H1 (cell line): ENCODE data around the gene SHQ1. TPM values are rescaled to one million over a fixed set of nuclear protein-coding genes. Genes with fewer than 3 reads are reported as not detected.

ENCODE experiments used
- CTCF ChIA-PET: fragments of 300-600 bp; sonication (Branson Sonifier 250); formaldehyde crosslinking; loops from one replicate; lab custom pipeline; 2021; ENCODE audit not compliant: partially characterized antibody; lab: Charles Lee
- POLR2A ChIA-PET: fragments of 300-600 bp; sonication (Branson Sonifier 250); formaldehyde crosslinking; loops from one replicate; lab custom pipeline; 2021; ENCODE audit warnings: inconsistent platforms; ENCODE audit not compliant: partially characterized antibody; lab: Charles Lee
- DNase-seq, 2 experiments: peaks; one replicate each; pipeline versions ENCODE4 v3.0.0 to v3.0.0-alpha.2; 2010 to 2022; ENCODE audit warnings: low spot score in 2 of 2, low read depth in 1 of 2, mixed read lengths in 1 of 2
- FAIRE-seq: peaks from 2 replicates; lab custom pipeline; 2011; peaks lifted over from hg19 to GRCh38; lab: Jason Lieb, UNC
- H2AFZ ChIP-seq: 2 replicates; pipeline ENCODE4 v1.8.1; 2012; ENCODE audit warnings: low read length, inconsistent platforms
- H2AK5ac ChIP-seq: 2 replicates; pipeline ENCODE4 v1.6.1; 2013; ENCODE audit warnings: low read depth, low read length
- H2BK120ac ChIP-seq: replicated peaks from 2 replicates; pipeline ENCODE3; 2013; ENCODE audit warnings: low read depth, low read length, inconsistent platforms
- H2BK12ac ChIP-seq: 2 replicates; pipeline ENCODE4 v1.6.1; 2013; ENCODE audit warnings: low read depth, low read length
- H2BK15ac ChIP-seq: 2 replicates; pipeline ENCODE4 v1.6.1; 2013; ENCODE audit warnings: low read length
- H2BK20ac ChIP-seq: 2 replicates; pipeline ENCODE4 v1.6.1; 2013; ENCODE audit warnings: low read length
- H2BK5ac ChIP-seq: 2 replicates; pipeline ENCODE4 v1.6.1; 2013; ENCODE audit warnings: low read depth, low read length
- H3K14ac ChIP-seq: 2 replicates; pipeline ENCODE4 v1.6.1; 2013; ENCODE audit warnings: inconsistent platforms; ENCODE audit not compliant: insufficient read length
- H3K18ac ChIP-seq: 2 replicates; pipeline ENCODE4 v1.6.1; 2013; ENCODE audit warnings: low read length; ENCODE audit errors: extremely low read depth
- H3K23ac ChIP-seq: 2 replicates; pipeline ENCODE4 v1.6.1; 2013; ENCODE audit warnings: inconsistent platforms; ENCODE audit not compliant: insufficient read length
- H3K23me2 ChIP-seq: 2 replicates; pipeline ENCODE4 v1.6.1; 2013; ENCODE audit warnings: low read depth, low read length
- H3K27ac ChIP-seq: 2 replicates; pipeline ENCODE4 v1.6.1; 2011; ENCODE audit warnings: low read depth, low read length, inconsistent platforms
- H3K27me3 ChIP-seq, 4 experiments: replicated peaks in 1 of 4; 1 replicate in 1 of 4; 2 replicates in 3 of 4; pipeline versions ENCODE4 v1.6.1 to v1.8.1; 2011 to 2013; ENCODE audit warnings: low read length in 3 of 4, mild to moderate bottlenecking in 3 of 4, inconsistent platforms in 2 of 4, mixed read lengths in 2 of 4, moderate library complexity in 1 of 4; ENCODE audit not compliant: control insufficient read depth in 3 of 4, insufficient read depth in 3 of 4; ENCODE audit errors: extremely low read depth in 1 of 4
- H3K36me3 ChIP-seq, 4 experiments: 2 replicates each; pipeline versions ENCODE4 v1.6.1 to v1.8.1; 2011 to 2013; ENCODE audit warnings: mild to moderate bottlenecking in 4 of 4, low read length in 3 of 4, moderate library complexity in 2 of 4, control low read depth in 1 of 4, inconsistent platforms in 1 of 4; ENCODE audit not compliant: insufficient read depth in 4 of 4, control insufficient read depth in 2 of 4
- H3K4ac ChIP-seq: replicated peaks from 2 replicates; pipeline ENCODE3; 2013; ENCODE audit warnings: low read length, low read depth, mixed read lengths, inconsistent platforms; ENCODE audit not compliant: insufficient read length
- H3K4me1 ChIP-seq, 4 experiments: replicated peaks in 1 of 4; 1 replicate in 1 of 4; 2 replicates in 3 of 4; pipeline versions ENCODE4 v1.6.1 to v1.8.1; 2011 to 2013; ENCODE audit warnings: low read length in 3 of 4, inconsistent platforms in 2 of 4, mixed read lengths in 1 of 4; ENCODE audit not compliant: insufficient read depth in 4 of 4, control insufficient read depth in 3 of 4
- H3K4me2 ChIP-seq, 2 experiments: 2 replicates each; pipeline versions ENCODE4 v1.6.1 to v1.8.1; 2011 to 2013; ENCODE audit warnings: low read depth in 2 of 2, low read length in 2 of 2, control low read depth in 1 of 2, inconsistent platforms in 1 of 2, mild to moderate bottlenecking in 1 of 2; ENCODE audit not compliant: insufficient read depth in 1 of 2
- H3K4me3 ChIP-seq, 4 experiments: fragments of 200-600, 300-600 bp in 1 of 4; sonication (generic), shearing (Covaris generic), sonication (Bioruptor Twin) in 1 of 4; 2 replicates each; pipeline versions ENCODE4 v1.5.1 to v1.8.1; 2011 to 2016; ENCODE audit warnings: low read length in 4 of 4, low read depth in 3 of 4, control low read depth in 2 of 4, inconsistent platforms in 2 of 4, mild to moderate bottlenecking in 2 of 4, mixed read lengths in 1 of 4, moderate library complexity in 1 of 4; ENCODE audit not compliant: insufficient read depth in 2 of 4; ENCODE audit errors: extremely low read depth in 1 of 4
- H3K56ac ChIP-seq: replicated peaks from 2 replicates; pipeline ENCODE3; 2013; ENCODE audit warnings: low read depth, mild to moderate bottlenecking, mixed read lengths, low read length, inconsistent platforms; ENCODE audit not compliant: insufficient read length
- H3K79me1 ChIP-seq: 2 replicates; pipeline ENCODE4 v1.6.1; 2013; ENCODE audit warnings: low read depth, low read length, control low read depth
- H3K79me2 ChIP-seq, 2 experiments: 2 replicates each; pipeline versions ENCODE4 v1.6.1 to v1.8.1; 2012 to 2013; ENCODE audit warnings: low read length in 2 of 2, mild to moderate bottlenecking in 2 of 2, inconsistent platforms in 1 of 2; ENCODE audit not compliant: insufficient read depth in 2 of 2, control insufficient read depth in 1 of 2
- H3K9ac ChIP-seq, 4 experiments: replicated peaks in 1 of 4; 1 replicate in 1 of 4; 2 replicates in 3 of 4; pipeline versions ENCODE4 v1.6.1 to v1.8.1; 2011 to 2013; ENCODE audit warnings: low read depth in 3 of 4, low read length in 3 of 4, control low read depth in 2 of 4, mild to moderate bottlenecking in 2 of 4, moderate library complexity in 2 of 4, inconsistent platforms in 1 of 4; ENCODE audit errors: extremely low read depth in 1 of 4
- H3K9me3 ChIP-seq, 2 experiments: 2 replicates each; pipeline versions ENCODE4 v1.6.1 to v1.8.1; 2012 to 2013; ENCODE audit warnings: mild to moderate bottlenecking in 2 of 2, moderate library complexity in 2 of 2, control low read depth in 1 of 2, inconsistent platforms in 1 of 2, low read depth in 1 of 2, low read length in 1 of 2, mixed read lengths in 1 of 2; ENCODE audit not compliant: insufficient read depth in 2 of 2
- H4K20me1 ChIP-seq, 2 experiments: replicated peaks in 1 of 2; 2 replicates each; pipeline versions ENCODE3 to v1.8.1; 2011 to 2013; ENCODE audit warnings: inconsistent platforms in 2 of 2, low read length in 2 of 2, mild to moderate bottlenecking in 1 of 2; ENCODE audit not compliant: insufficient read depth in 2 of 2, control insufficient read depth in 1 of 2
- H4K5ac ChIP-seq: 2 replicates; pipeline ENCODE4 v1.6.1; 2013; ENCODE audit warnings: low read length, low read depth, mixed read lengths, inconsistent platforms; ENCODE audit not compliant: insufficient read length
- H4K8ac ChIP-seq: 2 replicates; pipeline ENCODE4 v1.8.0; 2013; ENCODE audit warnings: mild to moderate bottlenecking, moderate library complexity, low read length, inconsistent platforms; ENCODE audit not compliant: insufficient read depth; ENCODE audit errors: extremely low read depth
- H4K91ac ChIP-seq: replicated peaks from 2 replicates; pipeline ENCODE3; 2013; ENCODE audit warnings: low read length, mixed read lengths, inconsistent platforms; ENCODE audit not compliant: insufficient read length
- BRCA1 ChIP-seq: IDR thresholded peaks from 2 replicates; pipeline ENCODE4 v1.6.1; 2012; ENCODE audit warnings: low read depth, low read length, improper control_type of control experiment
- CBX8 ChIP-seq: fragments of 300-800, 300-1000 bp; sonication (generic); IDR thresholded peaks from 2 replicates; pipeline ENCODE4 v1.7.1; 2016; ENCODE audit warnings: low read depth, low read length, borderline replicate concordance
- EGR1 ChIP-seq: IDR thresholded peaks from 2 replicates; pipeline ENCODE4 v1.6.1; 2011; ENCODE audit warnings: low read depth, low read length, borderline replicate concordance
- HDAC6 ChIP-seq: IDR thresholded peaks from one replicate; pipeline ENCODE4 v1.7.1; 2012; ENCODE audit warnings: low read depth, mild to moderate bottlenecking, inconsistent platforms, low read length, moderate library complexity
- RBBP5 ChIP-seq: IDR thresholded peaks from 2 replicates; pipeline ENCODE4 v1.7.1; 2012; ENCODE audit warnings: low read depth, mild to moderate bottlenecking, inconsistent platforms, low read length, moderate library complexity, borderline replicate concordance
- RXRA ChIP-seq: IDR thresholded peaks from 2 replicates; pipeline ENCODE4 v1.6.1; 2011; ENCODE audit warnings: low read depth, mild to moderate bottlenecking, low read length, moderate library complexity; ENCODE audit not compliant: insufficient read depth
- SAP30 ChIP-seq: fragments of 300-600 bp; sonication (generic); IDR thresholded peaks from 2 replicates; pipeline ENCODE4 v1.7.1; 2012; ENCODE audit warnings: low read length, moderate library complexity, mild to moderate bottlenecking, inconsistent platforms; ENCODE audit not compliant: insufficient read depth, insufficient replicate concordance
- SIRT6 ChIP-seq: IDR thresholded peaks from one replicate; pipeline ENCODE4 v1.7.1; 2012; ENCODE audit warnings: low read length, inconsistent platforms
- SP4 ChIP-seq: IDR thresholded peaks from 2 replicates; pipeline ENCODE4 v1.6.1; 2012; ENCODE audit warnings: low read length, inconsistent platforms
- ZNF274 ChIP-seq: IDR thresholded peaks from 2 replicates; pipeline ENCODE4 v1.7.0; 2012; ENCODE audit warnings: low read length, borderline replicate concordance; ENCODE audit errors: extremely low read depth
- WGBS, 2 experiments: shearing (Covaris generic) in 1 of 2; methylation state at CpG; one replicate each; pipeline versions ENCODE4 v1.1.6 to v1.1.7; 2013 to 2015; ENCODE audit warnings: low lambda C conversion rate in 2 of 2, mixed read lengths in 2 of 2, inconsistent platforms in 1 of 2, low coverage in 1 of 2, missing lambda C conversion rate in 1 of 2; ENCODE audit not compliant: insufficient replicate concordance in 2 of 2, insufficient coverage in 1 of 2, insufficient read length in 1 of 2; ENCODE audit errors: extremely low coverage in 1 of 2, missing lambda C conversion rate in 1 of 2; 5-methylcytosine and 5-hydroxymethylcytosine counted together
- polyA plus RNA-seq, 7 experiments: library from polyadenylated mRNA; depleted of rRNA in 3 of 7; stranded (reverse) in 5 of 7; unstranded in 2 of 7; fragments of >200 nt in 5 of 7; fragments of 200-250 nt in 2 of 7; gene quantifications; 1 replicate in 5 of 7; 2 replicates in 1 of 7; 4 replicates in 1 of 7; pipeline versions ENCODE4 v1.2.1 to v1.2.3, GENCODE V29; 2011 to 2013; ENCODE audit warnings: missing spikeins in 2 of 7, mixed read lengths in 2 of 7
- total RNA-seq: library from RNA; stranded (reverse); fragmentation: NEBNext Ultra II Directional; extraction: Animal tissue kit (Norgen Biotek cat#: 25700); gene quantifications from 2 replicates; pipeline ENCODE4 v1.2.1, GENCODE V29; 2021

Gene SHQ1
- total and polyA plus RNA-seq, 2 of the 8 experiments (the other 6 are each of a cell fraction or from before 2014, with no cell fraction given) = 10.7 to 34.4 TPM

GRCh38 chr3:72753495-72753894 lies 94.8 kb downstream of the SHQ1 start:
- Histone ChIP-seq H4K20me1 (no peaks in the 10 kb centered on the region), H3K4me3 (no peak overlapping the region), H2BK12ac (no peak overlapping the region), H2BK20ac (no peak overlapping the region), H3K14ac (no peak overlapping the region), H3K18ac (no peak overlapping the region), H3K4me1 (no peaks in the 10 kb centered on the region), H3K4ac (no peak overlapping the region), H2AK5ac (no peak overlapping the region), H3K23me2 (no peaks in the 10 kb centered on the region; the same call in 1 of the 2 replicates), H3K4me2 (no peak overlapping the region), H3K79me1 (no peaks in the 10 kb centered on the region), H3K27me3 (no peaks in the 10 kb centered on the region), H2AFZ (no peak overlapping the region), H3K36me3 (no peaks in the 10 kb centered on the region), H2BK120ac (no peak overlapping the region), H4K8ac (no peak overlapping the region), H3K9me3 (no peaks in the 10 kb centered on the region), H3K23ac (no peak overlapping the region), H3K56ac (no peak overlapping the region), H2BK15ac (no peak overlapping the region), H3K9ac (no peak overlapping the region), H3K79me2 (no peaks in the 10 kb centered on the region), H2BK5ac (no peak overlapping the region), H4K5ac (no peak overlapping the region), H3K27ac (no peak overlapping the region), H4K91ac (no peak overlapping the region)
- TF ChIP-seq SP4 (no peak), SIRT6 (no peak), ZNF274 (no peak), EGR1 (no peak), BRCA1 (no peak), RXRA (no peak), RBBP5 (no peak), CBX8 (no peak), HDAC6 (no peak), SAP30 (no peak)
- no peak for FAIRE-seq
- no peak for DNase-seq
- WGBS, 2 experiments = 82% methylated on average over 5 of the region's 5 CpGs; no CpG with 5 or more reads in 1 of the 2 experiments
- CTCF ChIA-PET = interaction anchor here (0.6 to 1.2 kb wide), 6 partner anchors 9 to 1024 kb away, joined by 3 to 4 read pairs (median 3); no protein-coding TSS in a partner anchor
- POLR2A ChIA-PET = interaction anchor here (2.8 kb wide), 1 partner anchor 14 kb away, joined by 9 read pairs; no protein-coding TSS in a partner anchor
